Measurements from ENCODE around the gene PPP4R4.
"Not testable (repeated sequence)": the region's sequence is repeated elsewhere in the genome, so short reads cannot be mapped to it uniquely, and the experiment has no call there.

Gene PPP4R4

GRCh38 chr14:94292526-94292871 lies 118.4 kb downstream of the PPP4R4 start:
- no peaks in the 10 kb centered on the region for H3K4me1 Mint-ChIP-seq (ENCODE audit: low read depth)
- H3K4me3 Mint-ChIP-seq, result no peak overlapping the region
- H3K27ac Mint-ChIP-seq, result no peak overlapping the region
- peaks cover 11% of the 10 kb centered on the region for H3K9me3 Mint-ChIP-seq
- H3K27me3 Mint-ChIP-seq, result peaks cover 6% of the 10 kb centered on the region
- no peaks in the 10 kb centered on the region for H3K36me3 Mint-ChIP-seq (ENCODE audit: low read depth)

- Mint-ChIP-seq H3K4me1 (ENCODE audit: low read depth) (no peaks in the 10 kb centered on the region), H3K4me3 (no peak within 1 kb of the TSS), H3K27me3 (peaks cover 11% of the 10 kb centered on the region), H3K27ac (no peak within 1 kb of the TSS), H3K36me3 (ENCODE audit: low read depth) (no peaks in the 10 kb centered on the region), H3K9me3 (peaks cover 7% of the 10 kb centered on the region)
Measured at GRCh38 chr14:94292872-94293577, 118.9 kb downstream of the PPP4R4 start, which contains the start of gene SERPINA10. Gene SERPINA10, minus strand, starts transcription at chr14:94293268. Its CDS starts 2,675 bp downstream, at chr14:94290593.

DNA sequence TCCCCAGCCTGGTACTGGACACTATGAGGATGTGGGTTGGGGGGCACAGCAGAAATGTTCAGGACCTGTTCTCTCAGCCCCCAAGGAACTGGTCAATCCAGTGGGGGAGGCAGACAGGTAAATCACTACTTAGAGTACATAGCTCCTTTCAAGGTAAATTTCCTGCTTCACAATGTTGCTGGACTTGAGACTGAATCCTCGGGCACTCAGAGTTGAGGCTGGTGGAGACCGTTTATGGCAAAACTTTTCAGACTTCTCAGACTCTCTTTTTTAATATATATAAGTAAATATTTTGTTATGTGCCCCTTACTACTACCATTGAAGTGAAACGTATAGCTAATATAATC lies 119.4 kb downstream of the PPP4R4 start:
- Mint-ChIP-seq H3K36me3 (ENCODE audit: low read depth) (no peaks in the 10 kb centered on the region), H3K4me3 (no peak overlapping the region), H3K27ac (no peak overlapping the region), H3K9me3 (peaks cover 8% of the 10 kb centered on the region), H3K4me1 (ENCODE audit: low read depth) (no peaks in the 10 kb centered on the region), H3K27me3 (peaks cover 13% of the 10 kb centered on the region)

DNA sequence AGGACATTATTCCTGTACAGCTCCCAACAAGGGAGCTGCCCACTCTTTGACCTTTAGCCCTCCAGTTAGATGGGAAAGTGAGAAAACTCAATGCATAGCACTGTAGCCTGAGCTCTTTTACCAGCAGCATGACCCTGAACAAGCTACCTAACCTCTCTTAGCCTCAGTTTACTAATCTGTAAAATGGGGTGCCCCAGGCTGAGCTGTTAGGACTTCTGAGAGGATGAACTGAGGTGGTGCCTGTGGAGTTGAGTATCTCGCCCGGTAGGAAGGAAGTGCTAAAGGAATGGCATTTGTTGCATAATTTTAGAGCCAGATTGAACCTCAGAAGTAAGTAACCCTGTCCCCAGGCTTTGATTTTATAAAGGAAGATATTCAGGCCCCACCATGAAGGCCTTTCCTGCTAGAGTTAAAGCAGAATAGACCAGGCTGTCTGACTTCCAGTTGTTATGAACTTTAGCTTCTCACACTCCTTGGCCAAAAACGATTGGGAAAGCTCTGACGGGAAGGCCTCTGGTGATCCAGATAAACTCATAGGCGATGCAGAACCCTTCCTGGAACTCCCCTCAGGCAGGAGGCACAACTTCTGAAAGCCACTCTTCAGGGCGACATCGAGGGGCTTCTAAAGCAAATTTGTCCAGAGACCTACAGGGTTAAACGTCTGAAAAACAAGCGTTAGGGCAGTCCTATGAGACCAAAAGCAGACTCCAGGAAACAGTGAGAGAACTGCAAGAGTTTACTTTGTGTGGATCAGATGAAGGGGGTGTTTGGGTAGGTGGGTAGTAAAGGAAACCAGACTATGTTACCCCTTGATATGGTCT lies 121.4 kb downstream of the PPP4R4 start:
- Mint-ChIP-seq H3K27ac (no peak overlapping the region), H3K9me3 (peaks cover 12% of the 10 kb centered on the region), H3K4me1 (ENCODE audit: low read depth) (no peaks in the 10 kb centered on the region), H3K4me3 (no peak overlapping the region), H3K36me3 (ENCODE audit: low read depth) (no peaks in the 10 kb centered on the region), H3K27me3 (peaks cover 19% of the 10 kb centered on the region)

DNA sequence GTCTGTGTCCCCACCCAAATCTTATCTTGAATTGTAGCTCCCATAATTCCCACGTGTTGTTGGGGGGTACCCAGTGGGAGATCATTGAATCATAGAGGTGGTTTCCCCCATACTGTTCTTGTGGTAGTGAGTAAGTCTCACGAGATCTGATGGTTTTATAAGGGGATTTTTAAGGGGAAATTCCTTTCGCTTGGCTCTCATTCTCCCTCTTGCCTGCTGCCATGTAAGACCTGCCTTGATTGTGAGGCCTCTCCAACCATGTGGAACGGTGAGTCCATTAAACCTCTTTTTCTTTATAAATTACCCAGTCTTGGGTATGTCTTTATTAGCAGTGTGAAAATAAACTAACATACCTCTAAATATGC lies 122.0 kb downstream of the PPP4R4 start:
- not testable (repeated sequence) for H3K27ac Mint-ChIP-seq; H3K4me1 Mint-ChIP-seq (ENCODE audit: low read depth); H3K4me3 Mint-ChIP-seq; H3K36me3 Mint-ChIP-seq (ENCODE audit: low read depth)
- Mint-ChIP-seq H3K27me3 (peaks cover 19% of the 10 kb centered on the region), H3K9me3 (peaks cover 12% of the 10 kb centered on the region)

DNA sequence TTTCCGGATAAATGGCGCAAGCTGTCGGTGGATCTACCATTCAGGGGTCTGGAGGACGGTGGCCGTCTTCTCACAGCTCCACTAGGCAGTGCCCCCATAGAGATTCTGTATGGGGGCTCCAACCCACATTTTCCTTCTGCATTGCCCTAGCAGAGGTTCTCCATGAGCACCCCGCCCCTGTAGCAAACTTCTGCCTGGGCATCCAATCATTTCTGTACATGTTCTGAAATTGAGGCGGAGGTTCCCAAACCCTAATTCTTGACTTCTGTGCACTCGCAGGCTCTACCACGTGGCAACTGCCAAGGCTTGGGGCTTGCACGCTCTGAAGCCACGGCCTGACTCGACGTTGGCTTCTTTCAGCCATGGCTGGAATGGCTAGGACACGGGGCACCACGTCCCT lies 124.0 kb downstream of the PPP4R4 start:
- H3K27me3 Mint-ChIP-seq, result peaks cover 19% of the 10 kb centered on the region
- H3K4me3 Mint-ChIP-seq, result no peak overlapping the region
- H3K9me3 Mint-ChIP-seq, result peaks cover 12% of the 10 kb centered on the region
- H3K4me1 Mint-ChIP-seq (ENCODE audit: low read depth), result no peaks in the 10 kb centered on the region
- H3K36me3 Mint-ChIP-seq (ENCODE audit: low read depth), result no peaks in the 10 kb centered on the region
- no peak overlapping the region for H3K27ac Mint-ChIP-seq

DNA sequence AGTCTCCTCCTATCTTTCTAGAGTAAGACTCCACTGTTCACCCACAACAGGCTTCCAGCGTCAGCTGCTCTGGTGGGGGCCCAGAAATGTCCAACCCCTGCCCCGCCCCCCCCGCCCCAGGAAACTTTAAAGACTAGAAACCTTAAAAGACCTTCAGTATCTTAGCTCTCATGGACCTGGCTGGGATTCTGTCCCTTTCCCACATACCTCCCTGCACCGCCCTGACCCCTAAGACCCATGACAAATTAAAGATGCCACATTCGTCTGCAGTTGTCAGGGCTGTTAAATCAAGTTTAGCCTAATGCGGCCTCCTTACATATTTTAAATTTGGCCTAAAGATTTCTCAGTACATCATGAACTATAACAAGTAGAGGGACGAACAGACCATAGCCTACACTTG lies 129.0 kb downstream of the PPP4R4 start:
- H3K4me1 Mint-ChIP-seq (ENCODE audit: low read depth), result no peaks in the 10 kb centered on the region
- no peak overlapping the region for H3K4me3 Mint-ChIP-seq
- no peak overlapping the region for H3K27ac Mint-ChIP-seq
- H3K27me3 Mint-ChIP-seq, result peaks cover 10% of the 10 kb centered on the region
- H3K36me3 Mint-ChIP-seq (ENCODE audit: low read depth), result no peaks in the 10 kb centered on the region
- peaks cover 19% of the 10 kb centered on the region for H3K9me3 Mint-ChIP-seq

DNA sequence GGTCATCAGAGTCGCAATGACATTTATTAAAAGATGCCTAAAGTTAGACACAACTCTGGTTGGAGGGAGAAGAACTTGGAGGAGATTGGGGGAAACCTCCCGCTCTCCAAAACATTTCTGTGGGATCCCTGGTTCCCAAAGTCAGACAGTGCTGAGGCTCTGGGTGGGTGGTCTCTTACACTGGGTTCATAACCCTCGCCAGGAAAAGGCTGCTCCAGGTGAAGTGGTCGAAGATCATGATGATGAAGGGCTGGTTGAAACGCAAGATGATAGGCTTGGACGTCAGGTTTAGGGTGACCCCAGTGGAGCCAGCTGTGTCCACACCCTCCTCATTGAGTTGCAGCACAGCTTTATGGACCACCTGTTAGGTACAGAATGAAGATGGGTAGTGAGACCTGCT lies 130.1 kb downstream of the PPP4R4 start:
- Mint-ChIP-seq H3K4me1 (ENCODE audit: low read depth) (no peaks in the 10 kb centered on the region), H3K9me3 (peaks cover 15% of the 10 kb centered on the region), H3K4me3 (no peak overlapping the region), H3K27me3 (peaks cover 4% of the 10 kb centered on the region), H3K36me3 (ENCODE audit: low read depth) (no peaks in the 10 kb centered on the region), H3K27ac (no peak overlapping the region)

GRCh38 chr14:94305620-94306019 lies 131.5 kb downstream of the PPP4R4 start:
- peaks cover 15% of the 10 kb centered on the region for H3K9me3 Mint-ChIP-seq
- peaks cover 4% of the 10 kb centered on the region for H3K27me3 Mint-ChIP-seq
- H3K4me3 Mint-ChIP-seq, result no peak overlapping the region
- H3K27ac Mint-ChIP-seq, result no peak overlapping the region
- no peaks in the 10 kb centered on the region for H3K36me3 Mint-ChIP-seq (ENCODE audit: low read depth)
- no peaks in the 10 kb centered on the region for H3K4me1 Mint-ChIP-seq (ENCODE audit: low read depth)

GRCh38 chr14:94306047-94306978 lies 132.2 kb downstream of the PPP4R4 start:
- Mint-ChIP-seq H3K27me3 (peaks cover 4% of the 10 kb centered on the region), H3K4me1 (ENCODE audit: low read depth) (no peaks in the 10 kb centered on the region), H3K36me3 (ENCODE audit: low read depth) (no peaks in the 10 kb centered on the region), H3K27ac (no peak overlapping the region), H3K9me3 (peaks cover 15% of the 10 kb centered on the region), H3K4me3 (no peak overlapping the region)

DNA sequence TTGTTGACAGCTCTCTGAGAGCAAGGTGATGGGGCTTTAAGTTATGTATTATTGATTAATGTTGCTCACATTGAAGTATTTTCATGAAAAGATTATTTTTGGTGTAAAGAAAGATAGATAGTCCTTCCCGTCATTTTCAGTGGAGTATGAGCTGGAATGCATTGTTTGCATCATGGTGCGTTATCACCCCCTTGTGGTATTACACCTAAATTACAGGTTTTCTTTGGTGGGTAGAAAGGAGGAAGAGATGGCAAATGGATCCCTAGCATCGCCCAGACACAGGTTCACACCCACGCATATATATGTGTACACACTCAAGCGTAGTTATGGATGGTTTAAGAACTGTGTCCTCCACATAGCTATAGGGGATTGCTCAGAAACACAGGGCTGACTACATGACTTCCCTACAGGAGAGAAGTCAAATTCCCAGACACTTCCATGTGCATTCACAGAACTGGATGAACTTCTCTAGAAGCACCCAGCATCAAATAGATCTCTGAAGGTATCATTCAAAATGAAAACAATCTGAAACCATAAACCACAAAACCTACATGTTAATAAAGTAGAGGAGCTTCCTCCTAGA lies 133.4 kb downstream of the PPP4R4 start:
- Mint-ChIP-seq H3K27me3 (peaks cover 4% of the 10 kb centered on the region), H3K27ac (no peak overlapping the region), H3K4me3 (no peak overlapping the region), H3K36me3 (ENCODE audit: low read depth) (no peaks in the 10 kb centered on the region), H3K4me1 (ENCODE audit: low read depth) (no peaks in the 10 kb centered on the region), H3K9me3 (peaks cover 15% of the 10 kb centered on the region)

- Mint-ChIP-seq H3K4me3 (no peak overlapping the region), H3K36me3 (ENCODE audit: low read depth) (no peaks in the 10 kb centered on the region), H3K9me3 (peaks cover 15% of the 10 kb centered on the region), H3K27me3 (peaks cover 4% of the 10 kb centered on the region), H3K4me1 (ENCODE audit: low read depth) (no peaks in the 10 kb centered on the region), H3K27ac (no peak overlapping the region)
Measured at GRCh38 chr14:94309721-94310120, 135.6 kb downstream of the PPP4R4 start.

DNA sequence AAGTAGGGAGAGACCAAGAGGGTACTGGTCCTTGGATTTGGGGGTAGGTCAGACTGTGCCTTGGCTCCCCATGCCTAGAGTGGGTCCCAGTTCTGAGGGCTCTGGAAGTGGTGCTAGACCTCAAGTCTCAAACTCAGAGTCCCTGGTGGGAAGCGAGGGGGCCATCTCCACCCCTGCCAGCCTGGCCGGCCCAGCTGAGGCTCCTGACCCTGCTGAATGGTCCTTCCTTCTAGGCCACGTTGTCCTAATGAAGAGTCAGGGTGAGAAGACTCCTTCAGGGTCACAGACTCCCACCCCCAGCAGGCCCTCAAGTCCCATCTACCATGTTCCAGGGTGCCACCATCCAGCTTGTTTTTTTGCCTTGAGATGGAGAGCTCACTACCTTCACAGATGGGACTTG lies 136.1 kb downstream of the PPP4R4 start:
- H3K27me3 Mint-ChIP-seq, result peaks cover 4% of the 10 kb centered on the region
- no peak overlapping the region for H3K4me3 Mint-ChIP-seq
- peaks cover 15% of the 10 kb centered on the region for H3K9me3 Mint-ChIP-seq
- H3K27ac Mint-ChIP-seq, result no peak overlapping the region
- no peaks in the 10 kb centered on the region for H3K4me1 Mint-ChIP-seq (ENCODE audit: low read depth)
- no peaks in the 10 kb centered on the region for H3K36me3 Mint-ChIP-seq (ENCODE audit: low read depth)

DNA sequence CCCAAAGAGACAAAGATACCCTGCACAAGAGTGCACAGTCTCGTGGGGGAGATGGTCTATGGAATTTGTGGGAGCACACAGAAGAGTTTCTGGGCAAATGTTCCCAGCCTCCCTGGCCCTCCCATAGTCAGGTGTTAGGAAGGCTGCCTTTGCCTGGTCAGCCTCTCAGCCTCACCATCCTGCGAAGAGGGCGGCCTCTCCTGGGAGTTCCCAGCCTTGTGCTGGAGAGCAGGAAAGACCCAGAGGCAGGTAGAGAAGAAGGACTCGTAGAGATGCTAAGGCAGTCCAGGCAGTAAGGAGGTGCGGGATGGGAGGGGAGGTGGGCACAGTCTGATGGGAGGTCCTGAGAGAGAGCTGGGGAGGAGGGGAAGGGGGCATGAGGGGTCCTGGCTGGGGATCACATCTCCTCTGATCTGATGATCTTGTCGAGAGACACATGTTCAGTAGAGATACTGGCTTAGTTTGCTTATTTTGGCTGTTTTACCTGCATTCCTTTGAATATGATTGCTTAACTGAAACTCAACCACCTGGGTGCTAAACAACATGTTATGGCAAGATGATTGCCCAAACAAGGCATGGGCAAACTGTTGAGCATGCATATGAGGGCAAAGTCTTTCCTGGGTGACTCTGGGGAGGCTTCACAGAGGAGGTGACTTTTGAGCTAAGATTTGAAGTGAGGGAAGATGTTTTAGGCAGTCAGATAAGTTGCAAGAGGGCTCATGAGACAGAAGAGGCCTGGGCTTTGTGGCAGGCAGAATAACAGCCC lies 138.5 kb downstream of the PPP4R4 start:
- no peaks in the 10 kb centered on the region for H3K36me3 Mint-ChIP-seq (ENCODE audit: low read depth)
- peaks cover 14% of the 10 kb centered on the region for H3K9me3 Mint-ChIP-seq
- no peak overlapping the region for H3K27ac Mint-ChIP-seq
- no peak overlapping the region for H3K4me3 Mint-ChIP-seq
- H3K27me3 Mint-ChIP-seq, result peaks cover 9% of the 10 kb centered on the region
- H3K4me1 Mint-ChIP-seq (ENCODE audit: low read depth), result no peaks in the 10 kb centered on the region

Data from stimulated activated naive CD8-positive, alpha-beta T cell treated with anti-CD3 and anti-CD28 coated beads, Interleukin-15, Interleukin-2, amounts not matched to agents 100 ng/mL and 50 ng/mL, for 24 hours (primary cell).